ENCODE results near the gene CBR1.
A peak's percentile ranks its signal among the peaks of the same experiment; 100 is the strongest.
"Not testable (repeated sequence)": the region's sequence is repeated elsewhere in the genome, so short reads cannot be mapped to it uniquely, and the experiment has no call there.

Gene CBR1

DNA sequence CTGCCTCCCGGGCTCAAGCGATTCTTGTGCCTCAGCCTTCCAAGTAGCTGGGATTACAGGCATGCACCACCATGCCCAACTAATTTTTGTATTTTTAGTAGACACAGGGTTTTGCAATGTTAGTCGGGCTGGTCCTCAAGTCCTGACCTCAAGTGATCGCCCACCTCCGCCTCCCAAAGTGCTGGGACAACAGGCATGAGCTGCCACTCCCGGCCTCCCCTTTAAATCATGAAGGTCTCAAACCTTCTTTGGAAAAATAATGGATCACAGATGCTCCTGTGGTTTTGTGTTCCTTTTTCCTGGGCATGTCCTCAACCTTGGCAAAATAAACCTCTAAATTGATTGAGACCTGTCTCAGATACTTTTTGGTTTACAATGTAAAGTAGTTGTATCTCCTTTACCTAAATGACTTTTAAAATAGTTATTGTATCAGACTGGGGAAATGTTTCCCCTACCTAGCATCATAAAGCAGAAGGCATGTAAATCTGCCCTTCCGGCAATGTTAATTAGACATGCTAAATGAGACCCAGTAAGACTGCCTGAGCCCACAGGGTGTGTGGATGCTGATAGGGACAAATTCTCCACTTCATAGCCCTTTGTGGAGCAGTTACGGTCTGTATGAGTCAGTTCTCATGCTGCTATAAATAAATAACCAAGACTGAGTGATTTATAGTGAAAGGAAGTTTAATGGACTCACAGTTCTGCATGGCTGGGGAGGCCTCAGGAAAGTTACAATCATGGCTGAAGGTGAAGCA, 27.8 kb downstream of the CBR1 start:
- no peaks in the 10 kb centered on the region for H3K36me3 ChIP-seq (ENCODE audit: insufficient read depth, insufficient read length, low read length)
- H3K4me1 ChIP-seq (ENCODE audit: insufficient read depth, insufficient read length) = peaks cover 7% of the 10 kb centered on the region
- peaks cover 74% of the 10 kb centered on the region for H3K9me3 ChIP-seq (ENCODE audit: insufficient read depth, low read length)
- no peak overlapping the region for H3K4me3 ChIP-seq (ENCODE audit: insufficient read length, low read depth)
- H3K9ac ChIP-seq (ENCODE audit: insufficient read length, low read depth) = peak overlapping the region; percentile 51
- TF ChIP-seq SUZ12 (IDR thresholded peaks at IDR 0.05; ENCODE audit: extremely low read depth, insufficient read depth, insufficient read length) (no peak), ZNF274 (IDR thresholded peaks at IDR 0.05; ENCODE audit: low read depth, low read length) (no peak), YY1 (IDR thresholded peaks at IDR 0.05; ENCODE audit: insufficient read depth, insufficient read length) (no peak)
- DNase-seq (ENCODE audit: low read depth, low spot score) = peak; percentile 48
- no peaks in the 10 kb centered on the region for H3K27me3 ChIP-seq (ENCODE audit: insufficient read depth, insufficient read length)

DNA sequence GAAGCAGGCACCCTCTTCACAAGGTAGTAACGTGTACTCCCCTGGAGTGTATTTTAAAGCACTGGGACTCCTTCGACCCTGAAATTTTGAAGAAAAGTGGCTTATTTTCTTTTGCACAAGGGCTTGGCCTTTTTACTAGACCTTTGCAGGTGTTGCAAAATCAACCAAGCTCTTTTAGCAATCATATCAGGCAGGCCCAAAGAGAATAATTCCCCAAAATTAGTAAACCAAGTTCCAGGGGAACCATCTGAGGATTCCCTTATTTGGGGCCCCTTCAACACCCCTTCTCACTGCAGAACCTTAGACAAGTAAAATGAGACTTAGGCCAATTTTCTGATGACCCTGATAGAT, 28.3 kb downstream of the CBR1 start:
- TF ChIP-seq ZNF274 (IDR thresholded peaks at IDR 0.05; ENCODE audit: low read depth, low read length) = no peak
- TF ChIP-seq SUZ12 (IDR thresholded peaks at IDR 0.05; ENCODE audit: extremely low read depth, insufficient read depth, insufficient read length) = no peak
- TF ChIP-seq YY1 (IDR thresholded peaks at IDR 0.05; ENCODE audit: insufficient read depth, insufficient read length) = no peak
- H3K4me1 ChIP-seq (ENCODE audit: insufficient read depth, insufficient read length) = peaks cover 7% of the 10 kb centered on the region
- no peaks in the 10 kb centered on the region for H3K27me3 ChIP-seq (ENCODE audit: insufficient read depth, insufficient read length)
- H3K36me3 ChIP-seq (ENCODE audit: insufficient read depth, insufficient read length, low read length) = no peaks in the 10 kb centered on the region
- DNase-seq (ENCODE audit: low read depth, low spot score) = no peak
- H3K9me3 ChIP-seq (ENCODE audit: insufficient read depth, low read length) = peaks cover 74% of the 10 kb centered on the region
- H3K4me3 ChIP-seq (ENCODE audit: insufficient read length, low read depth) = no peak overlapping the region
- no peak overlapping the region for H3K9ac ChIP-seq (ENCODE audit: insufficient read length, low read depth)

DNA sequence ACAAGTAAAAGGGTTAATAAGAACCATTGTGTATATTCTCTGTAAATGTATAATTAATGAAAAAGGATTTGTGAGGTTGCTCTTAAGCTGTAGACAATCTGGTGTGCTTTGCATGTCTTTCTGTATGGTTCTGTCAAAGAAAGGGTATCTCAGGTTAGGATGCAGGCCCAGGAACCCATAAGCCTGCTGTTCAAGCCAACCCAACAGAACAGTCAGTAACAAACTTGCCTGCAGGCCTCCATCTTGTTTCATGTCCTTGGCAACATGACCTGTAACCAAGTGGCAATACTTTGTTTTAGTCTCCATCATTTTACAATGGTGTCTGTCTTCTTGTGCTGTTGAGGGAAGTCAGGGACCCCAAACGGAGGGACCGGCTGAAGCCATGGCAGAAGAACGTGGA, 29.2 kb downstream of the CBR1 start:
- Histone ChIP-seq H3K4me1 (ENCODE audit: insufficient read depth, insufficient read length) (peaks cover 7% of the 10 kb centered on the region), H3K36me3 (ENCODE audit: insufficient read depth, insufficient read length, low read length) (no peaks in the 10 kb centered on the region), H3K4me3 (ENCODE audit: insufficient read length, low read depth) (no peak overlapping the region), H3K9ac (ENCODE audit: insufficient read length, low read depth) (no peak overlapping the region), H3K9me3 (ENCODE audit: insufficient read depth, low read length) (peaks cover 70% of the 10 kb centered on the region), H3K27me3 (ENCODE audit: insufficient read depth, insufficient read length) (no peaks in the 10 kb centered on the region)
- no peak for DNase-seq (ENCODE audit: low read depth, low spot score)
- TF ChIP-seq YY1 (IDR thresholded peaks at IDR 0.05; ENCODE audit: insufficient read depth, insufficient read length) (no peak), SUZ12 (IDR thresholded peaks at IDR 0.05; ENCODE audit: extremely low read depth, insufficient read depth, insufficient read length) (no peak), ZNF274 (IDR thresholded peaks at IDR 0.05; ENCODE audit: low read depth, low read length) (no peak)

DNA sequence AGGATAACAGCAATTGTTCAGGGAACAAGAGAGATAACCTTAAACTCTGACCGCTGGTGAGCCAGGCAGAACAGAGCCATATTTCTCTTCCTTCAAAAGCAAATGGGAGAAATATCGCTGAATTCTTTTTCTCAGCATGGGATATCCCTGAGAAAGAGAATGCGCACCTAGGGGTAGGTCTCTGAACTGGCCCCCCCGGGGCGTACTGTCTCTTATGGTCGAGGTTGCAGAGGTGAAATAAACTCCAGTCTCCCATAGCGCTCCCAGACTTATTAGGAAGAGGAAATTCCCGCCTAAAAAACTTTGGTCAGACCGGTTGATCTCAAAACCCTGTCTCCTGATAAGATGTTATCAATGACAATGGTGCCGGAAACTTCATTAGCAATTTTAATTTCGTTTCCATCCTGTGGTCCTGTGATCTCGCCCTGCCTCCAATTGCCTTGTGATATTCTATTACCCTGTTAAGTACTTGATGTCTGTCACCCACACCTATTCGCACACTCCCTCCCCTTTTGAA, 29.9 kb downstream of the CBR1 start:
- not testable (repeated sequence) for H3K4me1 ChIP-seq (ENCODE audit: insufficient read depth, insufficient read length); H3K4me3 ChIP-seq (ENCODE audit: insufficient read length, low read depth); H3K9ac ChIP-seq (ENCODE audit: insufficient read length, low read depth); H3K27me3 ChIP-seq (ENCODE audit: insufficient read depth, insufficient read length); H3K36me3 ChIP-seq (ENCODE audit: insufficient read depth, insufficient read length, low read length)
- peaks cover 63% of the 10 kb centered on the region for H3K9me3 ChIP-seq (ENCODE audit: insufficient read depth, low read length)
- DNase-seq (ENCODE audit: low read depth, low spot score) = peak; percentile 77

DNA sequence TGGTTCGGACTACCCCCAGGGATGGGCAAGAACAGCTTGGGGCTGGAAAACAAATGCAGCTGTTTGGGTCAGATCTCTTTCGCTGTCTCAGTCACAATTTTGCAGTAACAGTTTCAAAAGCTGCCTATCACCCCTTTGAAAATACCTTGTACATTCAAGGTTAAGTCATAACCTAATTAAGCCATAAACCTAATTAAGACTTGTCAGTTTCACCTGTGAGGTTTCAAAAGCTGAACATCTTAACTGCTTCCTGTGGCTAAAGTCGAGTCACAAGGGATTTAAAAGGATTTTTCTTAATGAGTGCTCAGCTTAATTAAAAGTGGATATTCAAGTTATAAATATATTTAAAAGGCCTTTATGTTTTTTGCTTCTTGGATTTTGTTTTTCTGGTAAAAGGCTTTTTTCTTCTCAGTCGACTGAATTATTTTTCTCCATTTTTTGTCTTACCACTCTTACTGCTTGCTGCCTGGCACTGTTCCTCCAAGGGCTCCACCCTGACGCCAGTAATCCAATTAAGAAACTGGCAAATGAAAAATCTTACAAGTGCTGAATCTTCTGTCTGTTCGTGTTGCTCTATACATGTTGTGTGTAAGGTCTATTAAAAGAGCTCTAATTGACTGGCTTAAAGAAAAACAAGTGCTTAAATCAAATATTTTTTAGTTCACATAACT, 31.3 kb downstream of the CBR1 start:
- H3K9me3 ChIP-seq (ENCODE audit: insufficient read depth, low read length) = peaks cover 51% of the 10 kb centered on the region
- no peaks in the 10 kb centered on the region for H3K36me3 ChIP-seq (ENCODE audit: insufficient read depth, insufficient read length, low read length)
- H3K4me1 ChIP-seq (ENCODE audit: insufficient read depth, insufficient read length) = peaks cover 7% of the 10 kb centered on the region
- H3K27me3 ChIP-seq (ENCODE audit: insufficient read depth, insufficient read length) = no peaks in the 10 kb centered on the region
- no peak overlapping the region for H3K4me3 ChIP-seq (ENCODE audit: insufficient read length, low read depth)
- TF ChIP-seq SUZ12 (IDR thresholded peaks at IDR 0.05; ENCODE audit: extremely low read depth, insufficient read depth, insufficient read length) (no peak), YY1 (IDR thresholded peaks at IDR 0.05; ENCODE audit: insufficient read depth, insufficient read length) (no peak), ZNF274 (IDR thresholded peaks at IDR 0.05; ENCODE audit: low read depth, low read length) (no peak)
- no peak for DNase-seq (ENCODE audit: low read depth, low spot score)
- H3K9ac ChIP-seq (ENCODE audit: insufficient read length, low read depth) = no peak overlapping the region

DNA sequence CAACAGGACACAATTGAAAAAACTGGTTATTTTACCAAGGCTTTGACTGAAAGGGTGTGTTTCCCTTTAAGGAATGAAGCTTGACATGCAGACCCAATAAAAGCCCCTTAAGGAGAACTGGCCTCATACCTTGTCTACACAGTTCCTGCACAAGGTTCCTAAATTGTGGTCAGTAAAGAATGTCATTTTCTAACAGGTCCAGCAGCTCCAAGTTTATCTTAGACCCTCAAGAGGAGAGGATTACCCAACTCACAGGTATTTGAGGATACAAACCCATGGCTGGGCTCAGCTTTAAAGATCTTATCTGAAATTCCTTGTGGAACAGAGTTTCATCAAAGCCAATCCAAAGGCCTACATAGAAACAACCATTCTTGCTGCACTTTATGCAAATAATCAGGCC, 33.6 kb downstream of the CBR1 start:
- no peak overlapping the region for H3K9ac ChIP-seq (ENCODE audit: insufficient read length, low read depth)
- peaks cover 50% of the 10 kb centered on the region for H3K9me3 ChIP-seq (ENCODE audit: insufficient read depth, low read length)
- H3K4me3 ChIP-seq (ENCODE audit: insufficient read length, low read depth) = no peak overlapping the region
- no peaks in the 10 kb centered on the region for H3K27me3 ChIP-seq (ENCODE audit: insufficient read depth, insufficient read length)
- TF ChIP-seq SUZ12 (IDR thresholded peaks at IDR 0.05; ENCODE audit: extremely low read depth, insufficient read depth, insufficient read length) (no peak), YY1 (IDR thresholded peaks at IDR 0.05; ENCODE audit: insufficient read depth, insufficient read length) (no peak), ZNF274 (IDR thresholded peaks at IDR 0.05; ENCODE audit: low read depth, low read length) (no peak)
- H3K36me3 ChIP-seq (ENCODE audit: insufficient read depth, insufficient read length, low read length) = peaks cover 5% of the 10 kb centered on the region
- DNase-seq (ENCODE audit: low read depth, low spot score) = no peak
- peaks cover 3% of the 10 kb centered on the region for H3K4me1 ChIP-seq (ENCODE audit: insufficient read depth, insufficient read length)
